HG02885 (cell line): Measurements from ENCODE around the gene KIR3DL1.
"Not testable (repeated sequence)": the region's sequence is repeated elsewhere in the genome, so short reads cannot be mapped to it uniquely, and the experiment has no call there.

Experiments
- ATAC-seq: cut with Tn5 transposase; IDR thresholded peaks from one replicate; pipeline ENCODE4 v1.9.1; 2021; ENCODE audit warnings: mild to moderate bottlenecking; ENCODE audit not compliant: unreplicated experiment, poor library complexity

Gene KIR3DL1

GRCh38 chr19:54816251-54816650 is at the start of gene KIR3DL1:
KIR3DL1 (plus strand) TSS chr19:54816468.
- not testable (repeated sequence) for ATAC-seq

DNA sequence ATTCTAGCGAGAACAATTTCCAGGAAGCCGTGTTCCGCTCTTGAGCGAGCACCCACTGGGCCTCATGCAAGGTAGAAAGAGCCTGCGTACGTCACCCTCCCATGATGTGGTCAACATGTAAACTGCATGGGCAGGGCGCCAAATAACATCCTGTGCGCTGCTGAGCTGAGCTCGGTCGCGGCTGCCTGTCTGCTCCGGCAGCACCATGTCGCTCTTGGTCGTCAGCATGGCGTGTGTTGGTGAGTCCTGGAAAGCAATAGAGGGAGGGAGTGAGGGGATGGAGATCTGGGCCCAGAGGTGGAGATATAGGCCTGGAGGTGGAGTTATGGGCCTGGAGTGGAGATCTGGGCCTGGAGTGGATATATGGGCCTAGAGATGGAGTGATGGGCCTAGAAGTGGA is 46.6 kb upstream of the KIR3DL1 start, which contains the start of gene KIR2DL1:
Gene KIR2DL1 (plus strand): TSS at position 148 of the 400 bp plus-strand sequence. CDS start 58 bp downstream, at position 206.
- ATAC-seq, result not testable (repeated sequence)

- ATAC-seq, result not testable (repeated sequence)
Observed at GRCh38 chr19:54770511-54770910, 45.8 kb upstream of the KIR3DL1 start.

DNA sequence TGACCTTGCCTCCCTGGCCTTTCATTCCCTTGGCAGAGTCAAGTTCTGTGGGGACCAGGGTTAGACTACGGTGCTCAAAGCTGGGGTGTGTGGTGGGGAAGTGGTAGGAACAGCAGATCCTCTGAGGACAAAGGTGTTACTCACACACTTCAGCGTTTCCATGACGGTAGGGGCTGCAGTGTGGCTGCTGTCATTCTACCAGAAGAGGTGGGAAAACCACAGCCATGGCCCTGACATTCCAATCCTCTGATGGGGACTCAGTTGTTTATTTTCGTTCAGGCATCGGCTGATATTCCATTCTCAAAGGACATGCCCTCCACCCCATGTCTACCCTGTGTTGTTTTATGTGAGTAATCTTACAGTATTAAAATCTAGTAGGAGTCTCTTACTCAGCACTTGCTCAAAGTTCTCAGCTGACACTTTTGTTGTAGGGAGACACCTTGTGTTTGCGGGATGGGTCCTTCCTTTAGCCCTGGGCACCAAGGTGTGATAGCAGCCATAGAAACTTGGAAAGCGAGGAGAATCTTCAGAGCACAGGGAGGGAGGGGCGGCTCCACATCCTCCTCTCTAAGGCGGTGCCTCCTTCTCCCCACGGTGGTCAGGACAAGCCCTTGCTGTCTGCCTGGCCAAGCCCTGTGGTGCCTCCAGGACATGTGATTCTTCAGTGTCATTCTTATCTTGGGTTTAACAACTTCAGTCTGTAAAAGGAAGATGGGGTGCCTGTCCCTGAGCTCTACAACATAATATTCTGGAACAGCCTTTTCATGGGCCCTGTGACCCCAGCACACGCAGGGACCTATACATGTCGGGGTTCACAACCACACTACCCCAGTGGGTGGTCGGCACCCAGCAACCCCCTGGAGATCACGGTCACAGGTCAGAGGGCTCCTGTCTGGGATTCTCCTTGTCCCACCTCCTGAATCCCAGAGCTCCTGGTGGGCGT is 45.0 kb upstream of the KIR3DL1 start:
- not testable (repeated sequence) for ATAC-seq

- ATAC-seq, result not testable (repeated sequence)
Observed at GRCh38 chr19:54772666-54773065, 43.6 kb upstream of the KIR3DL1 start.

DNA sequence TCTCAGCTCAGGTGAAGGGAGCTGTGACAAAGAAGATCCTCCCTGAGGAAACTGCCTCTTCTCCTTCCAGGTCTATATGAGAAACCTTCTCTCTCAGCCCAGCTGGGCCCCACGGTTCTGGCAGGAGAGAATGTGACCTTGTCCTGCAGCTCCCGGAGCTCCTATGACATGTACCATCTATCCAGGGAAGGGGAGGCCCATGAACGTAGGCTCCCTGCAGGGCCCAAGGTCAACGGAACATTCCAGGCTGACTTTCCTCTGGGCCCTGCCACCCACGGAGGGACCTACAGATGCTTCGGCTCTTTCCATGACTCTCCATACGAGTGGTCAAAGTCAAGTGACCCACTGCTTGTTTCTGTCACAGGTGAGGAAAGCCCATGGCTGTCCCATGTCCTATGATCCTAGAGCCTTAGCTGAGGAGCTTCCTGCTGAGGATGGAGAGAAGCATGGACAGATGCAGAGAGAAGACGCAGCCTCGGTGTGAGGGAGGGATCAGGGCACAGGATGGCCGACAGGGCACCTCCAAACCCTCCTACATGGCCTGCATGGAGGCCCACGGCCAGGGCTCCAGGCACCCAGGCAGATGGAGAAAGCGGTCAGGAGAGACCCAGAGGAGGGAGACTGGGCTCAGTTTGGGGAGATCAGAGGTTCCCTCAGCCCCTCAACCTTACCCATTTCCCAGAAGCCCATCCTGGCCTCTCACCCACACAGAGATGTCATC is 41.0 kb upstream of the KIR3DL1 start:
- ATAC-seq, result not testable (repeated sequence)

- not testable (repeated sequence) for ATAC-seq
Observed at GRCh38 chr19:54775830-54776229, 40.4 kb upstream of the KIR3DL1 start.

DNA sequence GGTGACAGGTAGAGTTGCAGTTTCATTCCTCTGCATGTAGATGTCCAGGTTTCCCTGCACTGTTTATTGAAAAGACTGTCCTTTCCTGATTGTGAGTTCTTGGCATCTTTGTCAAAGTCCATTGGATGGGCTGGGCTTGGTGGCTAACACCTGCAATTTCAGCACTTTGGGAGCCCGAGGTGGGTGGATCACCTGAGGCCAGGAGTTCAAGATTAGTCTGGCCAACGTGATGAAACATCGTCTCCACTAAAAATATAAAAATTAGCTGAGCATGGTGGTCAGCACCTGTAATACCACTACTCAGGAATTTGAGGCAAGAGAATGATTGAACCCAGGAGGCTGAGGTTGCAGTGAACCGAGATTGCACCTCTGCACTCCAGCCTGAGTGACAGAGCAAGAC is 38.4 kb upstream of the KIR3DL1 start:
- not testable (repeated sequence) for ATAC-seq

DNA sequence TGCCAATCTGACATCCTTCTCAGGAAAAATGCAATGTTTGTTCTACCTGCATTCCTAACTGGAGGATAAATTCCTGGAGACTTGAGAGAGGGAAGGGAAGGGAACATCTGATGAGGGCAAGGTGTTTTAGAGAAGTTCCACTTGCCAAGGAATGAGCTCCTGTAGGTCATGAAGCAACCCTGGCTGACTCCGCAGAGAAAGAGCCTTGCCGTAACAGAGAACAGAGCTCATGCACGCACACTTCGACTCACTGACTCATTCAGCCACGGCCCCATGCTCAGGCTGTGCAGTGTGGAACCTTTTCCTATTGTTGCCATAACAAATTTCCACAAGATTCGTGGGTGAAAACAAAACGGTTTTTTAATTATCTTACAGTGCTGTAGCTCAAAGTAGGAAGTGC is 37.4 kb upstream of the KIR3DL1 start:
- ATAC-seq, result not testable (repeated sequence)

- not testable (repeated sequence) for ATAC-seq
Observed at GRCh38 chr19:54782916-54783315, 33.4 kb upstream of the KIR3DL1 start.

DNA sequence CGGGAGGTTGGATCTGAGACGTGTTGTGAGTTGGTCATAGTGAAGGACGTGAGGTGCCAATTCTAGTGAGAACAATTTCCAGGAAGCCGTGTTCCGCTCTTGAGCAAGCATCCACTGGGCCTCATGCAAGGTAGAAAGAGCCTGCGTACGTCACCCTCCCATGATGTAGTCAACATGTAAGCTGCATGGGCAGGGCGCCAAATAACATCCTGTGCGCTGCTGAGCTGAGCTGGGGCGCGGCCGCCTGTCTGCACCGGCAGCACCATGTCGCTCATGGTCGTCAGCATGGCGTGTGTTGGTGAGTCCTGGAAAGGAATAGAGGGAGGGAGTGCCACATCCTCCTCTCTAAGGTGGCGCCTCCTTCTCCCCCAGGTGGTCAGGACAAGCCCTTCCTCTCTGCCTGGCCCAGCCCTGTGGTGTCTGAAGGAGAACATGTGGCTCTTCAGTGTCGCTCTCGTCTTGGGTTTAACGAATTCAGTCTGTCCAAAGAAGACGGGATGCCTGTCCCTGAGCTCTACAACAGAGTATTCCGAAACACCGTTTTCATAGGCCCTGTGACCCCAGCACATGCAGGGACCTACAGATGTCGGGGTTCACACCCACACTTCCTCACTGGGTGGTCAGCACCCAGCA is 30.1 kb upstream of the KIR3DL1 start:
- not testable (repeated sequence) for ATAC-seq

GRCh38 chr19:54788154-54788553 is 28.1 kb upstream of the KIR3DL1 start:
- ATAC-seq, result not testable (repeated sequence)

DNA sequence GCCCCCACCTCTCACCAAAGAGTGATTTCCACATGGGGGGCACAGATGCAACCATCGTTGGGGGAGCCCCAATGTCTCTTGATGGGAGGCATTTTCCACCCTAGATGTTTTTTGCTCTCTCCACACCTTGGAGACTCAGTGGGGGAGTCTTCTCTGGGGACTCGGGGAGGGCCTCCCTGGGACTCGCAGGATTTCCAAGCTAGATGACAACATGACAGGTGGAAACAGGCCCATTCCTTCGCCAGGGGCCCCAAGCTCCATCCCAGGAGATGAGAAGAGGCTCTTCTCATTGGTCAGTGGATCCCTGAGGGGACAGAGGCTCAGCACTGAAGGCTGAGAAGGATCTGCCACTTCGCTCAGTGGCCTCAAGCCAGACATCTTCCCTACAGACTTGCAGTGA is 25.6 kb upstream of the KIR3DL1 start:
- ATAC-seq, result no peak

DNA sequence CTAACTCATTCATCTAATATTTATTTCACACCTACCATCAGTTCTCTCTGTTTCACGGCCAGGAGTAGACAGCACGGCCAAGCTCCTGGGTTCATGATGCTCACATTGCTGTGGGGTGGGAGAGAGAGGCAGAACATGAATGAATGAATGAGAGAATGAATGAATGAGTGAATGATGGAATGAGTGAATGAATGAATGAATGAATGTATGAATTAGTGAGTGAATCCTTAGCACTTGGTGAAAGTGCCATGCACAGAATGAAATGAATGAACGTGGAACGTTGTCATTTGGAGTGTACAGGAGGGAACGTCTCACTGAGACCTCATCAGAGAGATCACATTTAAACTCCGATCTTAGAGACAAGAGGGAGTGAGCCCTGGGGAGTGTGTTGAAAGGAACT is 24.8 kb upstream of the KIR3DL1 start:
- no peak for ATAC-seq

- ATAC-seq, result no peak
Observed at GRCh38 chr19:54792814-54793213, 23.5 kb upstream of the KIR3DL1 start.

- ATAC-seq, result no peak
Observed at GRCh38 chr19:54795758-54796157, 20.5 kb upstream of the KIR3DL1 start.

GRCh38 chr19:54803410-54803809 is 12.9 kb upstream of the KIR3DL1 start, which contains the start of gene KIR2DL4:
KIR2DL4 (plus strand) TSS chr19:54803610; CDS start chr19:54803652, 42 bp downstream.
- ATAC-seq, result no peak

- no peak for ATAC-seq
Observed at GRCh38 chr19:54804101-54804500, 12.2 kb upstream of the KIR3DL1 start.

- ATAC-seq, result no peak
Observed at GRCh38 chr19:54804571-54804970, 11.7 kb upstream of the KIR3DL1 start.
